Measurements from ENCODE around the gene KLK6. TPM values are rescaled to one million over a fixed set of nuclear protein-coding genes. Genes with fewer than 3 reads are reported as not detected.

The KLK6 gene
- total RNA-seq, 1 experiment from 2014 or later: not detected

DNA sequence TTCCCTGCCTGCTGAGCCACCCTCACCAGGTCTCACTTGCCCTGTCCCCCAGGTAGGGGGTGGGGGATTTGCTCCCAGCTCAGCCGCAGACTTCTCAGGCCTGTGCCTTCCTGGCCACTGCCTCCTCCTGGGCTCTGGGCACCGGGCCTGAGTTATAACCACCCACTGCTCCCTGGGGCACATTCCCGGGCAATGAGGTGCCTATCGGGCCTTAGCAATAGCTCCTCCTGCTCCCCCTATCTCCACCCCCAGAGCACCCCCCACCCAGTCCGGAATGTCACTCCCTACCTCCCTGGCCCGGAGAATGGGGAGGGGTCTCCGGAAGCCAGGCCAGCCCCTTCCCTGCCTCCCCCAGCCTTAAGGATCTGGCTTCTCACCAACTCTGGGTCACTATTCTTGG is 16.5 kb downstream of the KLK6 start, which contains the start of gene KLK5:
Gene KLK5, minus strand, starts transcription at position 129 of the 400 bp plus-strand sequence. CDS start 381 bp downstream, outside the sequence.
- POLR2A ChIA-PET (ENCODE audit: low non-redundant PET): no interaction called here
- Histone ChIP-seq H3K4me1 (ENCODE audit: insufficient read depth, low read length, poor library complexity, severe bottlenecking) (no peaks in the 10 kb centered on the region), H3K36me3 (ENCODE audit: insufficient read depth, low read length, poor library complexity, severe bottlenecking) (no peaks in the 10 kb centered on the region), H3K9me3 (ENCODE audit: low read depth, low read length, poor library complexity, severe bottlenecking) (no peaks in the 10 kb centered on the region), H3K27me3 (replicated peaks; ENCODE audit: insufficient read depth, low read depth, low read length, poor library complexity) (peaks cover 6% of the 10 kb centered on the region), H3K4me3 (ENCODE audit: low read depth, low read length, poor library complexity, severe bottlenecking) (no peak within 1 kb of the TSS), H3K27ac (ENCODE audit: low read depth, low read length, poor library complexity, severe bottlenecking) (no peak within 1 kb of the TSS)
- no TSS peak for BruUV-seq (replicated peaks)
- no peak for DNase-seq (ENCODE audit: low spot score)
- intact Hi-C loops (cut with micrococcal nuclease; ENCODE audit: unreplicated experiment): no loop called here
- CTCF ChIA-PET: no interaction called here
- TF ChIP-seq, protein P1, sequence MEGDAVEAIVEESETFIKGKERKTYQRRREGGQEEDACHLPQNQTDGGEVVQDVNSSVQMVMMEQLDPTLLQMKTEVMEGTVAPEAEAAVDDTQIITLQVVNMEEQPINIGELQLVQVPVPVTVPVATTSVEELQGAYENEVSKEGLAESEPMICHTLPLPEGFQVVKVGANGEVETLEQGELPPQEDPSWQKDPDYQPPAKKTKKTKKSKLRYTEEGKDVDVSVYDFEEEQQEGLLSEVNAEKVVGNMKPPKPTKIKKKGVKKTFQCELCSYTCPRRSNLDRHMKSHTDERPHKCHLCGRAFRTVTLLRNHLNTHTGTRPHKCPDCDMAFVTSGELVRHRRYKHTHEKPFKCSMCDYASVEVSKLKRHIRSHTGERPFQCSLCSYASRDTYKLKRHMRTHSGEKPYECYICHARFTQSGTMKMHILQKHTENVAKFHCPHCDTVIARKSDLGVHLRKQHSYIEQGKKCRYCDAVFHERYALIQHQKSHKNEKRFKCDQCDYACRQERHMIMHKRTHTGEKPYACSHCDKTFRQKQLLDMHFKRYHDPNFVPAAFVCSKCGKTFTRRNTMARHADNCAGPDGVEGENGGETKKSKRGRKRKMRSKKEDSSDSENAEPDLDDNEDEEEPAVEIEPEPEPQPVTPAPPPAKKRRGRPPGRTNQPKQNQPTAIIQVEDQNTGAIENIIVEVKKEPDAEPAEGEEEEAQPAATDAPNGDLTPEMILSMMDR (conservative IDR thresholded peaks at IDR 0.05; ENCODE audit: low read depth, low read length): no peak
- no peak for TF ChIP-seq EZH2 (IDR thresholded peaks at IDR 0.05; ENCODE audit: borderline replicate concordance, low read depth, low read length, poor library complexity, severe bottlenecking)

- ChIA-PET CTCF (no interaction called here), POLR2A (ENCODE audit: low non-redundant PET) (no interaction called here)
- no peaks in the 10 kb centered on the region for H3K9me3 ChIP-seq (ENCODE audit: low read depth, low read length, poor library complexity, severe bottlenecking)
- H3K27me3 ChIP-seq (replicated peaks; ENCODE audit: insufficient read depth, low read depth, low read length, poor library complexity): peaks cover 3% of the 10 kb centered on the region
- BruUV-seq (replicated peaks): no TSS peak
- TF ChIP-seq, protein P1 (conservative IDR thresholded peaks at IDR 0.05; ENCODE audit: low read depth, low read length): no peak
- no peak for TF ChIP-seq EZH2 (IDR thresholded peaks at IDR 0.05; ENCODE audit: borderline replicate concordance, low read depth, low read length, poor library complexity, severe bottlenecking)
- no peak overlapping the region for H3K27ac ChIP-seq (ENCODE audit: low read depth, low read length, poor library complexity, severe bottlenecking)
- no peak for DNase-seq (ENCODE audit: low spot score)
- no peaks in the 10 kb centered on the region for H3K4me1 ChIP-seq (ENCODE audit: insufficient read depth, low read length, poor library complexity, severe bottlenecking)
- intact Hi-C loops (cut with micrococcal nuclease; ENCODE audit: unreplicated experiment): no loop called here
- no peak overlapping the region for H3K4me3 ChIP-seq (ENCODE audit: low read depth, low read length, poor library complexity, severe bottlenecking)
- no peaks in the 10 kb centered on the region for H3K36me3 ChIP-seq (ENCODE audit: insufficient read depth, low read length, poor library complexity, severe bottlenecking)
Measured at GRCh38 chr19:50949861-50950260, 19.5 kb downstream of the KLK6 start.

- POLR2A ChIA-PET (ENCODE audit: low non-redundant PET): no interaction called here
- intact Hi-C loops (cut with micrococcal nuclease; ENCODE audit: unreplicated experiment): no loop called here
Measured at GRCh38 chr19:50947123-50947522, 22.3 kb downstream of the KLK6 start.

More at GRCh38 chr19:50947123-50947522, 22.3 kb downstream of the KLK6 start:
- peaks cover 5% of the 10 kb centered on the region for H3K27me3 ChIP-seq (replicated peaks; ENCODE audit: insufficient read depth, low read depth, low read length, poor library complexity)
- no peak overlapping the region for H3K27ac ChIP-seq (ENCODE audit: low read depth, low read length, poor library complexity, severe bottlenecking)
- no peaks in the 10 kb centered on the region for H3K36me3 ChIP-seq (ENCODE audit: insufficient read depth, low read length, poor library complexity, severe bottlenecking)
- H3K4me3 ChIP-seq (ENCODE audit: low read depth, low read length, poor library complexity, severe bottlenecking): no peak overlapping the region
- CTCF ChIA-PET: no interaction called here
- BruUV-seq (replicated peaks): no TSS peak
- no peak for DNase-seq (ENCODE audit: low spot score)
- H3K4me1 ChIP-seq (ENCODE audit: insufficient read depth, low read length, poor library complexity, severe bottlenecking): no peaks in the 10 kb centered on the region
- H3K9me3 ChIP-seq (ENCODE audit: low read depth, low read length, poor library complexity, severe bottlenecking): no peaks in the 10 kb centered on the region
- TF ChIP-seq EZH2 (IDR thresholded peaks at IDR 0.05; ENCODE audit: borderline replicate concordance, low read depth, low read length, poor library complexity, severe bottlenecking): no peak
- TF ChIP-seq, protein P1 (conservative IDR thresholded peaks at IDR 0.05; ENCODE audit: low read depth, low read length): no peak
